BJ (cell line): ENCODE measurements around the gene MADCAM1. TPM values are rescaled to one million over a fixed set of nuclear protein-coding genes. Genes with fewer than 3 reads are reported as not detected.

ENCODE experiments used
- CTCF ChIA-PET: fragments of 350-600 bp; formaldehyde crosslinking; extraction: SDS; loops from one replicate; lab custom pipeline; 2021; ENCODE audit warnings: antibody characterized with exemption, inconsistent platforms; lab: Yijun Ruan, JAX
- POLR2A ChIA-PET: fragments of 300-600 bp; sonication (Branson Sonifier 250); formaldehyde crosslinking; extraction: SDS; loops from one replicate; lab custom pipeline; 2021; ENCODE audit warnings: antibody characterized with exemption; lab: Charles Lee
- DNase-seq: peaks from one replicate; pipeline ENCODE4 v3.0.0-alpha.2; 2011; ENCODE audit warnings: low read depth
- H3K27me3 ChIP-seq: 2 replicates; pipeline ENCODE4 v1.6.0; 2011; ENCODE audit warnings: low read length; ENCODE audit not compliant: control insufficient read depth, insufficient read depth
- H3K36me3 ChIP-seq: 2 replicates; pipeline ENCODE4 v1.5.1; 2011; ENCODE audit warnings: low read length; ENCODE audit not compliant: control insufficient read depth, insufficient read depth
- H3K4me3 ChIP-seq: 2 replicates; pipeline ENCODE4 v1.5.1; 2011; ENCODE audit warnings: low read depth, mild to moderate bottlenecking, control low read depth, low read length
- polyA plus RNA-seq: library from polyadenylated mRNA; depleted of rRNA; stranded (reverse); fragments of >200 nt; gene quantifications from 2 replicates; pipeline ENCODE4 v1.2.3, GENCODE V29; 2011
- TF ChIP-seq, protein P1 (sequence below): IDR thresholded peaks from 2 replicates; pipeline ENCODE4 v1.5.1; 2011; ENCODE audit warnings: low read depth, mild to moderate bottlenecking, control low read depth, inconsistent platforms, low read length, moderate library complexity; ENCODE audit not compliant: insufficient read depth

Gene MADCAM1
- polyA plus RNA-seq, 1 experiment, result 0.10 TPM

DNA sequence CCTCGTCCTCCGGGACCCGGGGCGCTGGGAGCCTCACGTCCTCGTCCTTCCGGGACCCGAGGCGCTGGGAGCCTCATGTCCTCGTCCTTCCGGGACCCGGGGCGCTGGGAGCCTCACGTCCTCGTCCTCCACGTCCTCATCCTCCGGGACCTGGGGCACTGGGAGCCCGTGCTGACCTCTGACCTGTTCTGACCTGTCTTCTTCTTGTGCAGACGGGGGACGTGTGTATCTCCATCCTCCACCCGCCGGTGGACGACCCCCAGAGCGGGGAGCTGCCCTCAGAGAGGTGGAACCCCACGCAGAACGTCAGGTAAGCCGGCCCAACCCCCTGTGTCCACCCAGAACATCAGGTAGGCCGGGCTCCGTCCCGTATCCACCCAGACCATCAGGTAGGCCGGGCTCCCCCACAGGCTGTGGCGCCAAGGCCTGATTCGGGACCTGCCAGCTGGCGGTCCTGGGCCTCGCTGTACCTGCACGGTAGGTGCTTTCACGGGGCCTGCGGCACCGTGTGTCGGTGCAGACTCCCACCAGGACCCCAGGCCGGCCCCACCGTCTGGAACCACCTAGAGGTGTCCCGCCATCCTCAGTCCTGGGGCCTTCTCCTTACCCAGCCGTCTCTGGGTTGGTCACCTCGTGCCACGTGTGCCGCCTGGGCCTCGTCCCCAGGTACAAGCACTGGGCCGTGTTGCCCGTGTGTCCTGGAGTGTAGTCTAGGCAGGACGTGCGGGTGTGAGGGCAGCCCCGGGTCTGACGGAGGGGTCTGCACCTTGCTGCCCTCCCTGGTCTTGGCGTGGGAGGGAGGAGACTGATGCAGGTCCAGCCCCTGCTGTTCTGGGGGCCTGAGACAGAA is 40.0 kb downstream of the MADCAM1 start:
- no peaks in the 10 kb centered on the region for H3K27me3 ChIP-seq
- CTCF ChIA-PET, result interaction anchor here (0.6 kb wide), 1 partner anchor 22 kb away, joined by 4 read pairs; no protein-coding TSS in a partner anchor
- H3K4me3 ChIP-seq, result no peak overlapping the region
- TF ChIP-seq, protein P1, sequence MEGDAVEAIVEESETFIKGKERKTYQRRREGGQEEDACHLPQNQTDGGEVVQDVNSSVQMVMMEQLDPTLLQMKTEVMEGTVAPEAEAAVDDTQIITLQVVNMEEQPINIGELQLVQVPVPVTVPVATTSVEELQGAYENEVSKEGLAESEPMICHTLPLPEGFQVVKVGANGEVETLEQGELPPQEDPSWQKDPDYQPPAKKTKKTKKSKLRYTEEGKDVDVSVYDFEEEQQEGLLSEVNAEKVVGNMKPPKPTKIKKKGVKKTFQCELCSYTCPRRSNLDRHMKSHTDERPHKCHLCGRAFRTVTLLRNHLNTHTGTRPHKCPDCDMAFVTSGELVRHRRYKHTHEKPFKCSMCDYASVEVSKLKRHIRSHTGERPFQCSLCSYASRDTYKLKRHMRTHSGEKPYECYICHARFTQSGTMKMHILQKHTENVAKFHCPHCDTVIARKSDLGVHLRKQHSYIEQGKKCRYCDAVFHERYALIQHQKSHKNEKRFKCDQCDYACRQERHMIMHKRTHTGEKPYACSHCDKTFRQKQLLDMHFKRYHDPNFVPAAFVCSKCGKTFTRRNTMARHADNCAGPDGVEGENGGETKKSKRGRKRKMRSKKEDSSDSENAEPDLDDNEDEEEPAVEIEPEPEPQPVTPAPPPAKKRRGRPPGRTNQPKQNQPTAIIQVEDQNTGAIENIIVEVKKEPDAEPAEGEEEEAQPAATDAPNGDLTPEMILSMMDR, result no peak
- POLR2A ChIA-PET, result no interaction called here
- no peak for DNase-seq
- H3K36me3 ChIP-seq, result peaks cover 33% of the 10 kb centered on the region

DNA sequence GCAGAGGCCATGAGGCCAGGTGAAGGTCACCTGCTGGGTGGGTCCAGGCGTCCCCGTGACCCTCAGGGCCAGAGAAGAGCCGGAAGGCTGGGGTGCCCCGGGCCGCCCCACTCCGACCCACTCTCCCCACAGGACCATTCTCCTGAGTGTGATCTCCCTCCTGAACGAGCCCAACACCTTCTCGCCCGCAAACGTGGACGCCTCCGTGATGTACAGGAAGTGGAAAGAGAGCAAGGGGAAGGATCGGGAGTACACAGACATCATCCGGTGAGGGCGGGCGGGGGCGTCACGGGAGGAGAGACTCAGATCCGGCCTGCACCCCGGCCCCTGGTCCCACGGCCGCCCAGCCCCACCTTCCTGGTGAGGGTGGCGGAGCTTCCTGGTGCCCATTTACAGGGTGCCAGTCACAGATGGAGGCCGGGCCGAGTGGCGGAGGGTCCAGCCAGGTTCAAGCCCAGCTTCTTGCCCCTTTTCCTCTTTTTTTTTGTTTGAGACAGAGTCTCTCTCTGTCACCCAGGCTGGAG is 40.7 kb downstream of the MADCAM1 start:
- H3K4me3 ChIP-seq, result no peak overlapping the region
- TF ChIP-seq, protein P1, result no peak
- H3K36me3 ChIP-seq, result peaks cover 35% of the 10 kb centered on the region
- CTCF ChIA-PET, result no interaction called here
- POLR2A ChIA-PET, result no interaction called here
- H3K27me3 ChIP-seq, result no peaks in the 10 kb centered on the region
- DNase-seq, result no peak

DNA sequence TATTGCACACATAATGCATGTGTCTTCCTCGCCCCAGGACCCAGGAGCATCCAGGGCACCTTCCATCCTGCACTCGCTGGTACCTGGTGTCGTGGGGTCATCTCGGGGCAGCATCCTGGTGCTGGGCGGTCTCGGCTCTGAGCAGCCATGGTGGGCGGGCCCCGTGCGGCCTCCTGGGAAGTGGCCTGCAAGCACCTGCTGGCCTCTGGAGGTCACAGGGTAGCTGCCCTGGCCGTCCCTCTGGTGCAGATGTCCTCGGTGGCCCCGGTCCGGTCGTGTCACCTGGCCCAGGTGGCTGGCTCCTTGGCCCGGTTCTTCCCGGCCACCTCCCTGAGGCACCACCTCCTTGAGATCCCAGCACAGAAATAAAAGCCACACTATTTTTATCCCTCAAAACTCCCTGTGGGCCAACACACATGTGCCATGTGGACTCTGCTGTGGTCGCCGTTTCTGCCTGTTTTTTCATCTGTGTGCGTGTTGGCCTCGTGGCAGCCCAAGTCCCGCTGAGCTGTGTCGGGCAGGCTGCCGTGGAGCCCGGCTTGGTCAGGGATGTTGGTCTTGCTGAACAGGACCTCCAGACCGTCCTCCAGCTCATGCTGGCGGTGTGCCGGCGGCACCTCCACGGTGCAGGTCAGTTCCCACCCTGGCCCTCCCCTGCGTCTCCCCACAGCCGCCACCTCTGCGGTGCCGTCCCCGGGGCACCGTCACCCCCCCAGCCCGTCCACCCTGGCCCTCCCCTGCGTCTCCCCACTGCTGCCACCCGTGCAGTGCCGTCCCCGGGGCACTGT is 42.5 kb downstream of the MADCAM1 start:
- peaks cover 41% of the 10 kb centered on the region for H3K36me3 ChIP-seq
- TF ChIP-seq, protein P1, result no peak
- CTCF ChIA-PET, result no interaction called here
- no peaks in the 10 kb centered on the region for H3K27me3 ChIP-seq
- no peak for DNase-seq
- POLR2A ChIA-PET, result no interaction called here
- no peak overlapping the region for H3K4me3 ChIP-seq

DNA sequence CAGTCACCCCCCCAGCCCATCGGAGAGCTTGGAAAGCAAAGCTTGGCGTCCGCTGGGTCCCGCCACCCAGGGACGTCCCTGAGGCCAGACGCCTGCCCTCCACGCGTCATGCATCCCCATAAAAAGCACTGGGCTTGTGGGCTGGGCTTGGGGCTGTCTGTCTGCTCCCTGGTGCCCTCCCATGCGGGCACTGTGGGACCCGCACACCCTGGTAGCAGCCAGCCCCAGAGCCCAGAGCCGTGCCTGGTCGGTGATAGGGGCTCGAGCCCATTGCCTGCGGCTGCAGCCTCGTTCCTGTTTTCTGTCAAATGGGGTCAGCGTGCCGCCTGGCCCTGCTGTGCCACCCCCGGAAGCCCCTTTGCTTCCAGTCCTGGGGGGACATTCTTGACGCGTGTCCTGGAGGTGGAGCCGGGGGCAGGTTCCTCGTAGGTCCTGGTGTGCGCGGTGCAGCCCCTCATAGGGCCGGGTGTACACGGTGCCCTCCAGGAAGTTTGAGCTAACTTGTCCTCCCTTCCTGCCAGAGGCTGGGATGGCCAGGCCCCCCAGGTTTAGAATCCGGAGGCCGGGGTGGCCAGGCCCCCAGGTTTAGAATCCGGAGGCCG is 43.2 kb downstream of the MADCAM1 start:
- TF ChIP-seq, protein P1, result no peak
- ChIA-PET CTCF (no interaction called here), POLR2A (no interaction called here)
- peaks cover 39% of the 10 kb centered on the region for H3K36me3 ChIP-seq
- H3K4me3 ChIP-seq, result no peak overlapping the region
- DNase-seq, result no peak
- H3K27me3 ChIP-seq, result no peaks in the 10 kb centered on the region
